ENCODE results near the gene FAM222B.

- TF ChIP-seq CTCF (IDR thresholded peaks at IDR 0.05), result no peak
- TF ChIP-seq POLR2A (IDR thresholded peaks at IDR 0.05), result no peak
Observed at GRCh38 chr17:28777178-28777577, 65.4 kb downstream of the FAM222B start.
